Urothelium cell line (cell line): Measurements from ENCODE around the gene E2F4.

ENCODE experiments used
- DNase-seq: peaks from one replicate; pipeline ENCODE4 v3.0.0; 2011; ENCODE audit warnings: low spot score, mixed read lengths
- FAIRE-seq: peaks from 2 replicates; lab custom pipeline; 2011; peaks lifted over from hg19 to GRCh38; lab: Jason Lieb, UNC

E2F4 gene

GRCh38 chr16:67191995-67192681 lies at the start of gene E2F4:
TSS of gene E2F4 (plus strand) at chr16:67192155. CDS start at chr16:67192228, 73 bp downstream.
- FAIRE-seq, result peak; percentile 97
- DNase-seq, result peak; percentile 96

- no peak for DNase-seq
- FAIRE-seq, result no peak
These were observed 49.6 kb upstream of the E2F4 start for GRCh38 chr16:67142342-67142741.

GRCh38 chr16:67144943-67145342 lies 47.0 kb upstream of the E2F4 start:
- FAIRE-seq, result no peak
- DNase-seq, result no peak

GRCh38 chr16:67145746-67146145 lies 46.2 kb upstream of the E2F4 start:
- FAIRE-seq (no peak), DNase-seq (no peak)

GRCh38 chr16:67146523-67147357 lies 45.2 kb upstream of the E2F4 start:
- DNase-seq (no peak), FAIRE-seq (no peak)

- FAIRE-seq (no peak), DNase-seq (no peak)
These were observed 44.4 kb upstream of the E2F4 start for GRCh38 chr16:67147437-67148140.

- no peak for FAIRE-seq
- DNase-seq, result no peak
These were observed 43.7 kb upstream of the E2F4 start for GRCh38 chr16:67148221-67148620.

- FAIRE-seq (no peak), DNase-seq (no peak)
These were observed 43.2 kb upstream of the E2F4 start for GRCh38 chr16:67148656-67149275.

GRCh38 chr16:67149276-67150046 lies 42.5 kb upstream of the E2F4 start:
- DNase-seq, result no peak
- no peak for FAIRE-seq

- FAIRE-seq (no peak), DNase-seq (no peak)
These were observed 41.7 kb upstream of the E2F4 start for GRCh38 chr16:67150047-67150832.

- DNase-seq, result no peak
- no peak for FAIRE-seq
These were observed 41.0 kb upstream of the E2F4 start, which contains the start of gene B3GNT9 for GRCh38 chr16:67150833-67151396. TSS of gene B3GNT9 (minus strand) at chr16:67150998. CDS start at chr16:67150485, 513 bp downstream.

GRCh38 chr16:67151431-67152097 lies 40.4 kb upstream of the E2F4 start:
- FAIRE-seq (no peak), DNase-seq (no peak)

- no peak for FAIRE-seq
- DNase-seq, result no peak
These were observed 37.2 kb upstream of the E2F4 start for GRCh38 chr16:67154578-67155294.

GRCh38 chr16:67155295-67156142 lies 36.4 kb upstream of the E2F4 start:
- DNase-seq (peak; percentile 82), FAIRE-seq (no peak)

GRCh38 chr16:67156143-67156844 lies 35.7 kb upstream of the E2F4 start:
- no peak for DNase-seq
- FAIRE-seq, result no peak

GRCh38 chr16:67157106-67157748 lies 34.7 kb upstream of the E2F4 start:
- DNase-seq (no peak), FAIRE-seq (no peak)
